Left ventricle myocardium inferior (tissue), 1 donor: Measurements from ENCODE around the gene OR11A1. TPM values are rescaled to one million over a fixed set of nuclear protein-coding genes. Genes with fewer than 3 reads are reported as not detected.

Experiments used
- DNase-seq: peaks from one replicate; pipeline ENCODE4 v3.0.0-alpha.2; 2020
- H3K27ac ChIP-seq: fragments of 200-600 bp; replicated peaks from 2 replicates; pipeline ENCODE4 v1.8.0; 2021
- H3K27me3 ChIP-seq: fragments of 200-600 bp; 2 replicates; pipeline ENCODE4 v1.8.0; 2021; ENCODE audit warnings: low read depth
- H3K36me3 ChIP-seq: fragments of 200-600 bp; 2 replicates; pipeline ENCODE4 v1.8.0; 2021
- H3K4me1 ChIP-seq: fragments of 200-600 bp; 2 replicates; pipeline ENCODE4 v1.8.0; 2021
- H3K4me3 ChIP-seq: fragments of 200-600 bp; 2 replicates; pipeline ENCODE4 v1.8.0; 2021; ENCODE audit warnings: mild to moderate bottlenecking, moderate library complexity
- H3K9me3 ChIP-seq: fragments of 200-600 bp; replicated peaks from 2 replicates; pipeline ENCODE4 v1.8.0; 2021
- intact Hi-C: fragments of 100-400 bp; cut with micrococcal nuclease; formaldehyde crosslinking; loops from one replicate; pipeline ENCODE4 v1.11.0; 2022
- total RNA-seq: library from RNA; stranded (reverse); fragmentation: NEBNext Ultra II Directional; extraction: Animal tissue kit (Norgen Biotek cat#: 25700); gene quantifications from one replicate; pipeline ENCODE4 v1.2.1, GENCODE V29; 2021
- TF ChIP-seq, protein P1 (sequence below): fragments of 200-600 bp; IDR thresholded peaks from 2 replicates; pipeline ENCODE4 v1.8.0; 2021; ENCODE audit warnings: antibody characterized with exemption, mild to moderate bottlenecking, borderline replicate concordance
- donor health status: DM: no; HTN: yes; CAD: no; lungs with severe emphysema.

Gene OR11A1
- total RNA-seq, 1 donor from 2014 or later, result not detected

DNA sequence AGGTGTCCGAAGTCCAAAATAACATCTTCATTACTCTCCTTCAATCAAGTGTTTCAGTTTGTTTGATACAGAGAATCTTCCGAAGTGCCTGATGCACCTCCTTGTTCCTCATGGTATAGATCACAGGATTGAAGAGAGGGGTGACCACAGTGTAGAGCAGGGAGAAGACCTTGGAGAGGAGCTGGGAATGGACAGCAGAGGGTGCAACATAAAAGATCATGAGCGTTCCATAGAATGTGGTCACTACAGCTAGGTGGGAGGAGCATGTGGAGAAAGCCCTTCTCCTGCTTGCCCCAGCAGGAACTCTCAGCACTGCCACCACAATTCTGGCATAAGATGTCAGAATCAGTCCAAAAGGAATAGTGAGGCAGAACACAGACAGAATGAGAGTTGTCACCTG, 30.2 kb downstream of the OR11A1 start:
- no peak for DNase-seq
- Histone ChIP-seq H3K4me3 (no peak overlapping the region), H3K27ac (no peak overlapping the region), H3K4me1 (no peaks in the 10 kb centered on the region), H3K36me3 (no peaks in the 10 kb centered on the region), H3K27me3 (no peaks in the 10 kb centered on the region), H3K9me3 (peaks cover 6% of the 10 kb centered on the region)
- intact Hi-C loops, result no loop called here
- TF ChIP-seq, protein P1, sequence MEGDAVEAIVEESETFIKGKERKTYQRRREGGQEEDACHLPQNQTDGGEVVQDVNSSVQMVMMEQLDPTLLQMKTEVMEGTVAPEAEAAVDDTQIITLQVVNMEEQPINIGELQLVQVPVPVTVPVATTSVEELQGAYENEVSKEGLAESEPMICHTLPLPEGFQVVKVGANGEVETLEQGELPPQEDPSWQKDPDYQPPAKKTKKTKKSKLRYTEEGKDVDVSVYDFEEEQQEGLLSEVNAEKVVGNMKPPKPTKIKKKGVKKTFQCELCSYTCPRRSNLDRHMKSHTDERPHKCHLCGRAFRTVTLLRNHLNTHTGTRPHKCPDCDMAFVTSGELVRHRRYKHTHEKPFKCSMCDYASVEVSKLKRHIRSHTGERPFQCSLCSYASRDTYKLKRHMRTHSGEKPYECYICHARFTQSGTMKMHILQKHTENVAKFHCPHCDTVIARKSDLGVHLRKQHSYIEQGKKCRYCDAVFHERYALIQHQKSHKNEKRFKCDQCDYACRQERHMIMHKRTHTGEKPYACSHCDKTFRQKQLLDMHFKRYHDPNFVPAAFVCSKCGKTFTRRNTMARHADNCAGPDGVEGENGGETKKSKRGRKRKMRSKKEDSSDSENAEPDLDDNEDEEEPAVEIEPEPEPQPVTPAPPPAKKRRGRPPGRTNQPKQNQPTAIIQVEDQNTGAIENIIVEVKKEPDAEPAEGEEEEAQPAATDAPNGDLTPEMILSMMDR, result no peak

DNA sequence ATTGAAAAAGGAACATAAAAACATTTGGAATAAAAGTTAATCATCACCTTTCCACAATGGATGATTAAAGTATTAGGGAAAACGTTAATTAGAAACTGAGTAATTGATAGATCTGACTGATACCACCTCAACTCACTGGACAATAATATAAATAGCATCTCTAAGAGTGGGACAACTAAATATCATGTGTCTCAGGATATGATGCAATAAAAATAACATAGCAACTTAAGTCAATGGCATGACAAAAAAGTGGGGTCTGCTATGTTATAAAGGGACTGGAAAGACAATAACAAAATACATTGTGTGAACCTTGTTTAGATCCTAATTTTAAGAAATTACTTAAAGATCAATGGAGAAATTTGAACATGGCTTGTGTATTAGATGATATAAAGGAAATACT, 31.8 kb downstream of the OR11A1 start:
- Histone ChIP-seq H3K27ac (no peak overlapping the region), H3K9me3 (peaks cover 16% of the 10 kb centered on the region), H3K4me1 (no peaks in the 10 kb centered on the region), H3K4me3 (no peak overlapping the region), H3K36me3 (no peaks in the 10 kb centered on the region), H3K27me3 (no peaks in the 10 kb centered on the region)
- DNase-seq, result no peak
- TF ChIP-seq, protein P1, result no peak
- intact Hi-C loops, result no loop called here

DNA sequence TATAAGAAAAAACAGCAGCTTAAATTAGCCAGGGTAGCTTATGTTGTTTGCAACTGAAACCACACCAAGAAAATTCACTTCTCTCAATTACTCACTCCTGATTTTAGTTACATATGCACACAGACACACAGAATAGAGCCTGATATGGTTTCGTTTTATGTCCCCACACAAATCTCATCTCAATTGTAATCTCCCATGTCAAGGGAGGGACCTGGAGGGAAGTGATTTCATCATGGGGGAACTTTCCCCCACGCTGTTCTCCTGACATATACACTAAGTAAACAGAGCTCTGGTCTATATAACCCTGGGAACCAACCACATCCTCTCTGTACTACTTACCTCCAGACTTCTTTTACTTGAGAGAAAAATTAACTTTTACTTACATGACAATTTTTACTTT, 32.3 kb downstream of the OR11A1 start:
- H3K27ac ChIP-seq, result no peak overlapping the region
- intact Hi-C loops, result no loop called here
- TF ChIP-seq, protein P1, result no peak
- H3K27me3 ChIP-seq, result no peaks in the 10 kb centered on the region
- no peaks in the 10 kb centered on the region for H3K4me1 ChIP-seq
- no peak overlapping the region for H3K4me3 ChIP-seq
- no peaks in the 10 kb centered on the region for H3K36me3 ChIP-seq
- DNase-seq, result no peak
- peaks cover 16% of the 10 kb centered on the region for H3K9me3 ChIP-seq

DNA sequence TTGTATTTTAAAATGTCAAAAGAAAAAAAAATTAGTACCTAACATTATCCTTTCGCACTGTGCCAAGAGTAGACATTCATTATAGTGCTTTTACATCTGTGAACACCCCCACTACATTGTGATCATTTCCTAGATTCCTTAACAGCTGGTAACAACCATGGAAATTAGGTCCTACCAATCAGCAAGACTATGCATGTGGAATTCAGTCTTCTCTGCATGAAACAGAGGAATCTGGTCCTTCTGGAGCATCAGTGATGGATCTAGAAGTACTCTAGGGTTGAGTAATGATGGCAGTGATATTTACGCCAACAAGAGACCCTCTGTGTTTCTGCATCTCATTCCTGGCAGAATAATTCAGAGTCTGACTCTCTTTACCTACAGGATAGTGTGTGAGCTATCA, 32.7 kb downstream of the OR11A1 start:
- no peak for DNase-seq
- H3K4me3 ChIP-seq, result no peak overlapping the region
- H3K36me3 ChIP-seq, result no peaks in the 10 kb centered on the region
- H3K9me3 ChIP-seq, result peaks cover 16% of the 10 kb centered on the region
- H3K4me1 ChIP-seq, result no peaks in the 10 kb centered on the region
- no peaks in the 10 kb centered on the region for H3K27me3 ChIP-seq
- TF ChIP-seq, protein P1, result no peak
- no peak overlapping the region for H3K27ac ChIP-seq
- intact Hi-C loops, result no loop called here

DNA sequence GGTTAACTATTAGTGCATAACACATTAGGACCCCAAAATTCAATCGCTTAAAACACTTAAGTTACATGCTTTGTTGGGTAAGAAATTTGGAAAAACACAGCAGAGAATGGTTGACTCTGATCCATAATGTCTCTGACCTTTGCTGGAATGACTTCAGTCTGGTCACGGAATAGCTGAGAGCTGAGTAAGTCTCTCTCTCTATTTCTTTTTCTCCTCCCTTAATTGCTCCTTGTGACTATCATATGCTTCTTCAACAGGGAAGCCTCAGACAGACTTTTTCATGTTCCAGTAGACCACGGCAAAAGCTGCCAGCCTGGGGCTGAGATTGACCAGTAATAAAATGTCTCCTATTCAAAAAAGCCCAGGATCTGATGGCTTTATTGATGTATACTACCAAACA, 37.4 kb downstream of the OR11A1 start:
- intact Hi-C loops, result no loop called here
- no peaks in the 10 kb centered on the region for H3K36me3 ChIP-seq

More for the DNA sequence above, 37.4 kb downstream of the OR11A1 start:
- H3K9me3 ChIP-seq, result peaks cover 16% of the 10 kb centered on the region
- H3K4me3 ChIP-seq, result no peak overlapping the region
- H3K4me1 ChIP-seq, result no peaks in the 10 kb centered on the region
- no peak for DNase-seq
- TF ChIP-seq, protein P1, result no peak
- H3K27ac ChIP-seq, result no peak overlapping the region
- no peaks in the 10 kb centered on the region for H3K27me3 ChIP-seq
